H1 (cell line): Measurements from ENCODE around the gene NDC1. TPM values are rescaled to one million over a fixed set of nuclear protein-coding genes. Genes with fewer than 3 reads are reported as not detected.

Source experiments
- CTCF ChIA-PET: fragments of 300-600 bp; sonication (Branson Sonifier 250); formaldehyde crosslinking; loops from one replicate; lab custom pipeline; 2021; ENCODE audit not compliant: partially characterized antibody; lab: Charles Lee
- POLR2A ChIA-PET: fragments of 300-600 bp; sonication (Branson Sonifier 250); formaldehyde crosslinking; loops from one replicate; lab custom pipeline; 2021; ENCODE audit warnings: inconsistent platforms; ENCODE audit not compliant: partially characterized antibody; lab: Charles Lee
- DNase-seq, 2 experiments: peaks; one replicate each; pipeline versions ENCODE4 v3.0.0 to v3.0.0-alpha.2; 2010 to 2022; ENCODE audit warnings: low spot score in 2 of 2, low read depth in 1 of 2, mixed read lengths in 1 of 2
- FAIRE-seq: peaks from 2 replicates; lab custom pipeline; 2011; peaks lifted over from hg19 to GRCh38; lab: Jason Lieb, UNC
- H2AFZ ChIP-seq: 2 replicates; pipeline ENCODE4 v1.8.1; 2012; ENCODE audit warnings: low read length, inconsistent platforms
- H2AK5ac ChIP-seq: 2 replicates; pipeline ENCODE4 v1.6.1; 2013; ENCODE audit warnings: low read depth, low read length
- H2BK120ac ChIP-seq: replicated peaks from 2 replicates; pipeline ENCODE3; 2013; ENCODE audit warnings: low read depth, low read length, inconsistent platforms
- H2BK12ac ChIP-seq: 2 replicates; pipeline ENCODE4 v1.6.1; 2013; ENCODE audit warnings: low read depth, low read length
- H2BK15ac ChIP-seq: 2 replicates; pipeline ENCODE4 v1.6.1; 2013; ENCODE audit warnings: low read length
- H2BK20ac ChIP-seq: 2 replicates; pipeline ENCODE4 v1.6.1; 2013; ENCODE audit warnings: low read length
- H2BK5ac ChIP-seq: 2 replicates; pipeline ENCODE4 v1.6.1; 2013; ENCODE audit warnings: low read depth, low read length
- H3K14ac ChIP-seq: 2 replicates; pipeline ENCODE4 v1.6.1; 2013; ENCODE audit warnings: inconsistent platforms; ENCODE audit not compliant: insufficient read length
- H3K18ac ChIP-seq: 2 replicates; pipeline ENCODE4 v1.6.1; 2013; ENCODE audit warnings: low read length; ENCODE audit errors: extremely low read depth
- H3K23ac ChIP-seq: 2 replicates; pipeline ENCODE4 v1.6.1; 2013; ENCODE audit warnings: inconsistent platforms; ENCODE audit not compliant: insufficient read length
- H3K23me2 ChIP-seq: 2 replicates; pipeline ENCODE4 v1.6.1; 2013; ENCODE audit warnings: low read depth, low read length
- H3K27ac ChIP-seq: 2 replicates; pipeline ENCODE4 v1.6.1; 2011; ENCODE audit warnings: low read depth, low read length, inconsistent platforms
- H3K27me3 ChIP-seq, 4 experiments: replicated peaks in 1 of 4; 1 replicate in 1 of 4; 2 replicates in 3 of 4; pipeline versions ENCODE4 v1.6.1 to v1.8.1; 2011 to 2013; ENCODE audit warnings: low read length in 3 of 4, mild to moderate bottlenecking in 3 of 4, inconsistent platforms in 2 of 4, mixed read lengths in 2 of 4, moderate library complexity in 1 of 4; ENCODE audit not compliant: control insufficient read depth in 3 of 4, insufficient read depth in 3 of 4; ENCODE audit errors: extremely low read depth in 1 of 4
- H3K36me3 ChIP-seq, 4 experiments: 2 replicates each; pipeline versions ENCODE4 v1.6.1 to v1.8.1; 2011 to 2013; ENCODE audit warnings: mild to moderate bottlenecking in 4 of 4, low read length in 3 of 4, moderate library complexity in 2 of 4, control low read depth in 1 of 4, inconsistent platforms in 1 of 4; ENCODE audit not compliant: insufficient read depth in 4 of 4, control insufficient read depth in 2 of 4
- H3K4ac ChIP-seq: replicated peaks from 2 replicates; pipeline ENCODE3; 2013; ENCODE audit warnings: low read length, low read depth, mixed read lengths, inconsistent platforms; ENCODE audit not compliant: insufficient read length
- H3K4me1 ChIP-seq, 4 experiments: replicated peaks in 1 of 4; 1 replicate in 1 of 4; 2 replicates in 3 of 4; pipeline versions ENCODE4 v1.6.1 to v1.8.1; 2011 to 2013; ENCODE audit warnings: low read length in 3 of 4, inconsistent platforms in 2 of 4, mixed read lengths in 1 of 4; ENCODE audit not compliant: insufficient read depth in 4 of 4, control insufficient read depth in 3 of 4
- H3K4me2 ChIP-seq, 2 experiments: 2 replicates each; pipeline versions ENCODE4 v1.6.1 to v1.8.1; 2011 to 2013; ENCODE audit warnings: low read depth in 2 of 2, low read length in 2 of 2, control low read depth in 1 of 2, inconsistent platforms in 1 of 2, mild to moderate bottlenecking in 1 of 2; ENCODE audit not compliant: insufficient read depth in 1 of 2
- H3K4me3 ChIP-seq, 4 experiments: fragments of 200-600, 300-600 bp in 1 of 4; sonication (generic), shearing (Covaris generic), sonication (Bioruptor Twin) in 1 of 4; 2 replicates each; pipeline versions ENCODE4 v1.5.1 to v1.8.1; 2011 to 2016; ENCODE audit warnings: low read length in 4 of 4, low read depth in 3 of 4, control low read depth in 2 of 4, inconsistent platforms in 2 of 4, mild to moderate bottlenecking in 2 of 4, mixed read lengths in 1 of 4, moderate library complexity in 1 of 4; ENCODE audit not compliant: insufficient read depth in 2 of 4; ENCODE audit errors: extremely low read depth in 1 of 4
- H3K56ac ChIP-seq: replicated peaks from 2 replicates; pipeline ENCODE3; 2013; ENCODE audit warnings: low read depth, mild to moderate bottlenecking, mixed read lengths, low read length, inconsistent platforms; ENCODE audit not compliant: insufficient read length
- H3K79me1 ChIP-seq: 2 replicates; pipeline ENCODE4 v1.6.1; 2013; ENCODE audit warnings: low read depth, low read length, control low read depth
- H3K79me2 ChIP-seq, 2 experiments: 2 replicates each; pipeline versions ENCODE4 v1.6.1 to v1.8.1; 2012 to 2013; ENCODE audit warnings: low read length in 2 of 2, mild to moderate bottlenecking in 2 of 2, inconsistent platforms in 1 of 2; ENCODE audit not compliant: insufficient read depth in 2 of 2, control insufficient read depth in 1 of 2
- H3K9ac ChIP-seq, 4 experiments: replicated peaks in 1 of 4; 1 replicate in 1 of 4; 2 replicates in 3 of 4; pipeline versions ENCODE4 v1.6.1 to v1.8.1; 2011 to 2013; ENCODE audit warnings: low read depth in 3 of 4, low read length in 3 of 4, control low read depth in 2 of 4, mild to moderate bottlenecking in 2 of 4, moderate library complexity in 2 of 4, inconsistent platforms in 1 of 4; ENCODE audit errors: extremely low read depth in 1 of 4
- H3K9me3 ChIP-seq, 2 experiments: 2 replicates each; pipeline versions ENCODE4 v1.6.1 to v1.8.1; 2012 to 2013; ENCODE audit warnings: mild to moderate bottlenecking in 2 of 2, moderate library complexity in 2 of 2, control low read depth in 1 of 2, inconsistent platforms in 1 of 2, low read depth in 1 of 2, low read length in 1 of 2, mixed read lengths in 1 of 2; ENCODE audit not compliant: insufficient read depth in 2 of 2
- H4K20me1 ChIP-seq, 2 experiments: replicated peaks in 1 of 2; 2 replicates each; pipeline versions ENCODE3 to v1.8.1; 2011 to 2013; ENCODE audit warnings: inconsistent platforms in 2 of 2, low read length in 2 of 2, mild to moderate bottlenecking in 1 of 2; ENCODE audit not compliant: insufficient read depth in 2 of 2, control insufficient read depth in 1 of 2
- H4K5ac ChIP-seq: 2 replicates; pipeline ENCODE4 v1.6.1; 2013; ENCODE audit warnings: low read length, low read depth, mixed read lengths, inconsistent platforms; ENCODE audit not compliant: insufficient read length
- H4K8ac ChIP-seq: 2 replicates; pipeline ENCODE4 v1.8.0; 2013; ENCODE audit warnings: mild to moderate bottlenecking, moderate library complexity, low read length, inconsistent platforms; ENCODE audit not compliant: insufficient read depth; ENCODE audit errors: extremely low read depth
- H4K91ac ChIP-seq: replicated peaks from 2 replicates; pipeline ENCODE3; 2013; ENCODE audit warnings: low read length, mixed read lengths, inconsistent platforms; ENCODE audit not compliant: insufficient read length
- BCL11A ChIP-seq, 2 experiments: IDR thresholded peaks; one replicate each; pipeline ENCODE4 v1.6.1; 2011; ENCODE audit warnings: low read depth in 2 of 2, low read length in 2 of 2, mild to moderate bottlenecking in 2 of 2
- CBX5 ChIP-seq: fragments of 300-800, 300-1000 bp; sonication (generic); IDR thresholded peaks from 2 replicates; pipeline ENCODE4 v1.7.1; 2016; ENCODE audit warnings: antibody characterized with exemption, low read length, low read depth
- CREB1 ChIP-seq: IDR thresholded peaks from 2 replicates; pipeline ENCODE4 v1.6.1; 2012; ENCODE audit warnings: inconsistent platforms
- CTBP2 ChIP-seq: IDR thresholded peaks from 2 replicates; pipeline ENCODE4 v1.7.0; 2011; ENCODE audit warnings: borderline replicate concordance, mild to moderate bottlenecking, moderate library complexity, mixed read lengths, low read length; ENCODE audit not compliant: insufficient read depth, insufficient read length
- CTCF ChIP-seq, 3 experiments: IDR thresholded peaks; 1 replicate in 2 of 3; 2 replicates in 1 of 3; pipeline versions ENCODE4 v1.5.1 to v1.6.1; 2011; ENCODE audit warnings: low read length in 3 of 3, mild to moderate bottlenecking in 3 of 3, inconsistent platforms in 2 of 3, low read depth in 1 of 3, moderate library complexity in 1 of 3; ENCODE audit not compliant: insufficient read depth in 1 of 3; ENCODE audit errors: control extremely low read depth in 1 of 3
- MAX ChIP-seq: IDR thresholded peaks from 2 replicates; pipeline ENCODE4 v1.6.1; 2012; ENCODE audit warnings: inconsistent platforms
- POLR2A ChIP-seq, 2 experiments: IDR thresholded peaks; 1 replicate in 1 of 2; 2 replicates in 1 of 2; pipeline ENCODE4 v1.6.1; 2011; ENCODE audit warnings: low read depth in 2 of 2, low read length in 2 of 2, mild to moderate bottlenecking in 2 of 2; ENCODE audit errors: control extremely low read depth in 1 of 2
- RXRA ChIP-seq: IDR thresholded peaks from 2 replicates; pipeline ENCODE4 v1.6.1; 2011; ENCODE audit warnings: low read depth, mild to moderate bottlenecking, low read length, moderate library complexity; ENCODE audit not compliant: insufficient read depth
- SP2 ChIP-seq: IDR thresholded peaks from 2 replicates; pipeline ENCODE4 v1.6.1; 2012; ENCODE audit warnings: mild to moderate bottlenecking, low read length, inconsistent platforms
- TAF1 ChIP-seq: IDR thresholded peaks from 2 replicates; pipeline ENCODE4 v1.6.1; 2011; ENCODE audit warnings: mild to moderate bottlenecking, low read depth, low read length
- TBP ChIP-seq: IDR thresholded peaks from 2 replicates; pipeline ENCODE4 v1.6.1; 2011; ENCODE audit warnings: low read depth, low read length, improper control_type of control experiment
- WGBS, 2 experiments: shearing (Covaris generic) in 1 of 2; methylation state at CpG; one replicate each; pipeline versions ENCODE4 v1.1.6 to v1.1.7; 2013 to 2015; ENCODE audit warnings: low lambda C conversion rate in 2 of 2, mixed read lengths in 2 of 2, inconsistent platforms in 1 of 2, low coverage in 1 of 2, missing lambda C conversion rate in 1 of 2; ENCODE audit not compliant: insufficient replicate concordance in 2 of 2, insufficient coverage in 1 of 2, insufficient read length in 1 of 2; ENCODE audit errors: extremely low coverage in 1 of 2, missing lambda C conversion rate in 1 of 2; 5-methylcytosine and 5-hydroxymethylcytosine counted together
- polyA plus RNA-seq, 7 experiments: library from polyadenylated mRNA; depleted of rRNA in 3 of 7; stranded (reverse) in 5 of 7; unstranded in 2 of 7; fragments of >200 nt in 5 of 7; fragments of 200-250 nt in 2 of 7; gene quantifications; 1 replicate in 5 of 7; 2 replicates in 1 of 7; 4 replicates in 1 of 7; pipeline versions ENCODE4 v1.2.1 to v1.2.3, GENCODE V29; 2011 to 2013; ENCODE audit warnings: missing spikeins in 2 of 7, mixed read lengths in 2 of 7
- total RNA-seq: library from RNA; stranded (reverse); fragmentation: NEBNext Ultra II Directional; extraction: Animal tissue kit (Norgen Biotek cat#: 25700); gene quantifications from 2 replicates; pipeline ENCODE4 v1.2.1, GENCODE V29; 2021

The NDC1 gene
- total and polyA plus RNA-seq, 2 of the 8 experiments (the other 6 are each of a cell fraction or from before 2014, with no cell fraction given): 62.9 to 66.1 TPM

- peak; percentile 28 for FAIRE-seq
- no peaks in the 10 kb centered on the region for H4K20me1 ChIP-seq
- H3K56ac ChIP-seq: no peak overlapping the region
- H2AFZ ChIP-seq: no peak overlapping the region
- POLR2A ChIA-PET: interaction anchor here (1.0 to 1.3 kb wide), 2 partner anchors 12 to 19 kb away, joined by 3 to 4 read pairs; no protein-coding TSS in a partner anchor
- no peaks in the 10 kb centered on the region for H3K9me3 ChIP-seq
- no peak overlapping the region for H3K14ac ChIP-seq
- no peak overlapping the region for H3K4ac ChIP-seq
- H3K79me2 ChIP-seq: peaks cover 0 to 16% of the 10 kb centered on the region in 2 experiments; a peak in 2 of 4 replicates
- 85% methylated on average over 4 of the region's 4 CpGs; no CpG with 5 or more reads in 1 of the 2 experiments for WGBS, 2 experiments
- H3K36me3 ChIP-seq: peaks cover under 1 to 26% (median 7%) of the 10 kb centered on the region in 4 experiments; a peak in 6 of 8 replicates
- CTCF ChIA-PET: interaction anchor here (0.6 to 3.4 kb wide), 19 partner anchors 9 to 441 kb away, joined by 3 to 31 read pairs (median 3); no protein-coding TSS in a partner anchor
- H3K23ac ChIP-seq: no peak overlapping the region
- no peak overlapping the region for H2BK120ac ChIP-seq
- no peaks in the 10 kb centered on the region; a peak in 1 of 7 replicates for H3K4me1 ChIP-seq
- H3K23me2 ChIP-seq: no peaks in the 10 kb centered on the region
- no peak overlapping the region for H2BK20ac ChIP-seq
- no peak overlapping the region for H3K27ac ChIP-seq
- H3K4me3 ChIP-seq: no peak overlapping the region
- H2BK12ac ChIP-seq: no peak overlapping the region
- DNase-seq: peak; percentile 17 to 84
- H4K8ac ChIP-seq: peak overlapping the region; percentile 51; the same call in 1 of the 2 replicates
- H3K4me2 ChIP-seq: no peak overlapping the region
- H4K91ac ChIP-seq: no peak overlapping the region
- H3K79me1 ChIP-seq: no peaks in the 10 kb centered on the region; the same call in 1 of the 2 replicates
- no peak overlapping the region for H2BK5ac ChIP-seq
- H3K27me3 ChIP-seq: no peaks in the 10 kb centered on the region
- peak overlapping the region; percentile 19 for H4K5ac ChIP-seq
- H3K9ac ChIP-seq: no peak overlapping the region
- no peak overlapping the region for H3K18ac ChIP-seq
- peak overlapping the region; percentile 3; the same call in 1 of the 2 replicates for H2BK15ac ChIP-seq
- H2AK5ac ChIP-seq: no peak overlapping the region
- TF ChIP-seq BCL11A (IDR thresholded peaks at IDR 0.05; ENCODE audit: low read depth in 2 of 2, low read length in 2 of 2) (no peak), TBP (no peak), CBX5 (no peak), CTCF (IDR thresholded peaks at IDR 0.05; ENCODE audit: control extremely low read depth in 1 of 3, insufficient read depth in 1 of 3, low read depth in 1 of 3, low read length in 3 of 3) (peak; percentile 50 to 69 (median 52)), SP2 (peak; percentile 14; the same call in 1 of the 2 replicates), POLR2A (IDR thresholded peaks at IDR 0.05; ENCODE audit: control extremely low read depth in 1 of 2, low read depth in 2 of 2, low read length in 2 of 2) (0 out of 3 replicates have a peak, but pooled peaks of 1 of the 2 experiments have one; percentile 26), MAX (no peak), TAF1 (no peak), CTBP2 (no peak), CREB1 (no peak), RXRA (no peak)
Observed at GRCh38 chr1:53811414-53811851, 26.7 kb downstream of the NDC1 start.
